ENCODE measurements around the gene TREH.
"Not testable (repeated sequence)": the region's sequence is repeated elsewhere in the genome, so short reads cannot be mapped to it uniquely, and the experiment has no call there.

Gene TREH

GRCh38 chr11:118688339-118688738, 8.9 kb upstream of the TREH start:
- H3K4me1 Mint-ChIP-seq: peaks cover 52% of the 10 kb centered on the region
- DNase-seq, ATAC-seq, H3K4me3 Mint-ChIP-seq, H3K27ac Mint-ChIP-seq, H3K9me3 Mint-ChIP-seq: not testable (repeated sequence)
- peaks cover 11% of the 10 kb centered on the region for H3K27me3 Mint-ChIP-seq

- no peak for ATAC-seq
- H3K4me3 Mint-ChIP-seq: no peak overlapping the region
- H3K9me3 Mint-ChIP-seq: no peaks in the 10 kb centered on the region
- no peak for DNase-seq
- peaks cover 7% of the 10 kb centered on the region for H3K27me3 Mint-ChIP-seq
- H3K4me1 Mint-ChIP-seq: peaks cover 48% of the 10 kb centered on the region
- no peak overlapping the region for H3K27ac Mint-ChIP-seq
These were observed 8.5 kb upstream of the TREH start for GRCh38 chr11:118687906-118688305.

- no peak for ATAC-seq
- H3K4me1 Mint-ChIP-seq: peaks cover 16% of the 10 kb centered on the region
- no peak overlapping the region for H3K27ac Mint-ChIP-seq
- H3K9me3 Mint-ChIP-seq: no peaks in the 10 kb centered on the region
- H3K4me3 Mint-ChIP-seq: no peak overlapping the region
- H3K27me3 Mint-ChIP-seq: no peaks in the 10 kb centered on the region
- no peak for DNase-seq
These were observed 4.7 kb upstream of the TREH start for GRCh38 chr11:118684187-118684586.

- H3K9me3 Mint-ChIP-seq, H3K4me1 Mint-ChIP-seq, H3K27ac Mint-ChIP-seq, ATAC-seq, DNase-seq, H3K4me3 Mint-ChIP-seq, H3K27me3 Mint-ChIP-seq: not testable (repeated sequence)
These were observed 3.5 kb upstream of the TREH start for GRCh38 chr11:118682939-118683338.

DNA sequence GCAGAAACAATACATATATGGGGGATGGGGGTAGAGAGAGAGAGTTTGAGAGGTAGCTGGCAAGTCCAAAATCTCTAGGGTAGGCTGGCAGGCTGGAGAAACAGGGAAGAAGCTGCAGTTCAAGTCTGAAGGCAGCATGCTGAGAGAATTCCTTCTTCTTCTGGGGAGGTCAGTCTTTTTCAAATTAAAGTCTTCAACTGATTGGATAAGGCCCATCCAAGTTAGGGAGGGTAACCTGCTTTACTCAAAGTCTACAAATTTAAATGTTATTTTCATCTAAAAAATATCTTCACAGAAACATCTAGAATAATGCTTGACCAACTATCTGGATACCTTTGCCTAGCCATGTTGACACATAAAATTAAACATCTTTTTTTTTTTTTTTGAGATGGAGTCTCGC, 2.9 kb upstream of the TREH start:
- ATAC-seq: no peak
- no peak for DNase-seq
- Mint-ChIP-seq H3K27me3 (no peaks in the 10 kb centered on the region), H3K4me1 (peaks cover under 1% of the 10 kb centered on the region), H3K27ac (no peak overlapping the region), H3K4me3 (no peak overlapping the region), H3K9me3 (no peaks in the 10 kb centered on the region)

DNA sequence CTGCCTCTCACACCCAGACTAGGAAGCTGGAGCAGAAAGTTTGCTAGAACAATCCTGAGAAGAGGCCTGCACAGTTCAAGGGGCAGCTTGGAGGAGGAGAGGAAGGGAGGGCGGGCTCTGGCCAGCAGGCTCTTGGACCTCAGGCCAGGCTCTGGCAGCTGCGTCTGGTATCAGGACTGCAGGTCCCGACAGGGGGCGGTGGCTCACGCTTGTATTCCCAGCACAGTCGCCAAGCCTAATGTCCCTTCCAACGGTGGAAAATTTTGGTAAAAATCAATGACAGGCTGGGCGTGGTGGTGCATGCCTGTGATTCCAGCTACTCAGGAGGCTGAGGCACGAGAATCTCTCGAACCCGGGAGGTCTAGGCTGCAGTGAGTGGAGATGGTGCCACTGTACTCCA, 542 bp downstream of the TREH start:
- H3K27ac Mint-ChIP-seq, H3K27me3 Mint-ChIP-seq, ATAC-seq, H3K4me3 Mint-ChIP-seq, H3K4me1 Mint-ChIP-seq, DNase-seq, H3K9me3 Mint-ChIP-seq: not testable (repeated sequence)

DNA sequence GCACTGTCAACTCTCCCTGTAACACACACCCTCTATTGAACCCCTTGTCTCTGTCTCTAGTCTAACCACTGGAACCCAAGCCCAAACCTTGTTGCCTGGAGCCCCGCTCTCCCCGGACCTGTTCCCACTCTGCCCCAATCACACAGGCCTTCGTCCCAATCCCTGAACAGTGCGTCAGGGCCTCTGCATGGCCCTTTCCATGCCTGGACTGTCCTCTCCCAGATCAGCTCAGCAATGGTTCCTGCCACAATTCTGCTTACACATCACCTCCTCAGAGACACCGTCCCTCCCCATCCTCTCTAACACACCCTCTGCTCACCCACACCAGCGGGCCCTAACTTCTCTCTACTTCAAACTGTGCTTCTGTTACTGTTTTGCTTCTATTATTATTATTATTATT, 1.5 kb downstream of the TREH start:
- H3K27me3 Mint-ChIP-seq: no peaks in the 10 kb centered on the region
- no peak overlapping the region for H3K4me3 Mint-ChIP-seq
- DNase-seq (no peak), ATAC-seq (no peak)
- H3K9me3 Mint-ChIP-seq: no peaks in the 10 kb centered on the region
- H3K4me1 Mint-ChIP-seq: no peaks in the 10 kb centered on the region
- H3K27ac Mint-ChIP-seq: no peak overlapping the region

DNA sequence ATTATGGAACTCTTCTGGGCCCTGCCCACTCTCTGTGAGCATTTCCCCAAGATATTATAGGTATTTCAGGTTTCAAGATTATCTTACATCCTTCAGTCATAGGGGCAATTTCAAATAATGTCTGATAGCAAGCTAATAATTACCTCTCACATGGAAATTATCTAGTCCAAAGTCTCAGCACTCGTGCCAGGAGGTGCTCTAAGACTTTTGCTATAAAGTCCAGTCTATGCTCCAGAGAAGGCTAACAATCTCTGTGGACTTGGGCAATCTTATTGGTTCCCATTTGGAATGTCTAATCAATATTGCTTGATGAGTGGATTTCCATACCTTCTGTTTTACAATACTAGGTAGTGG, 5.4 kb downstream of the TREH start:
- ATAC-seq (no peak), DNase-seq (no peak)
- H3K27me3 Mint-ChIP-seq: no peaks in the 10 kb centered on the region
- no peak overlapping the region for H3K27ac Mint-ChIP-seq
- H3K4me1 Mint-ChIP-seq: no peaks in the 10 kb centered on the region
- no peak overlapping the region for H3K4me3 Mint-ChIP-seq
- peaks cover 0 to 9% of the 10 kb centered on the region in 2 donors for H3K9me3 Mint-ChIP-seq

GRCh38 chr11:118673361-118674081, 5.9 kb downstream of the TREH start:
- Mint-ChIP-seq H3K4me1 (no peaks in the 10 kb centered on the region), H3K27me3 (no peaks in the 10 kb centered on the region), H3K9me3 (peaks cover 0 to 9% of the 10 kb centered on the region in 2 donors), H3K4me3 (no peak overlapping the region), H3K27ac (no peak overlapping the region)
- DNase-seq (no peak), ATAC-seq (no peak)

DNA sequence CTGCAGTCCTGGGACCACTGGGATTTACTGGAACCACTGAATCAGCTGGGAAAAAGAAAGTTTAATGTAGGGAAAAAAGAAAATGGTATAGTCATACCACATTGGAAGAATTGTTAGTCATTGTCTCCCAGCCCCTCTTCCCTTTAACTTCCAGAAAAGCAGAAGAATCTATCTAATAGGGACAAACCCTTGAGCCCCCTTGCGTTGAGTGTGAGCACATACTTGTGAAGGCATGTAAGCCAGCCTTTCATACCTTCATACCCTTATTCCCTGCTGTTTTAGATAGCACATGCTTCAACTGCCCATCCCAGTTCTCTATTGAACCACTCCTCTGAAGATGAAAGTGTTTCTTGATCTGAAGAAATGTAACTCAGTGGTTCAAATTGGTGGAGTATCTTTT, 6.6 kb downstream of the TREH start:
- Mint-ChIP-seq H3K27ac (no peak overlapping the region), H3K27me3 (no peaks in the 10 kb centered on the region), H3K4me3 (no peak overlapping the region), H3K4me1 (no peaks in the 10 kb centered on the region), H3K9me3 (peaks cover 0 to 9% of the 10 kb centered on the region in 2 donors)
- ATAC-seq: no peak
- no peak for DNase-seq

DNA sequence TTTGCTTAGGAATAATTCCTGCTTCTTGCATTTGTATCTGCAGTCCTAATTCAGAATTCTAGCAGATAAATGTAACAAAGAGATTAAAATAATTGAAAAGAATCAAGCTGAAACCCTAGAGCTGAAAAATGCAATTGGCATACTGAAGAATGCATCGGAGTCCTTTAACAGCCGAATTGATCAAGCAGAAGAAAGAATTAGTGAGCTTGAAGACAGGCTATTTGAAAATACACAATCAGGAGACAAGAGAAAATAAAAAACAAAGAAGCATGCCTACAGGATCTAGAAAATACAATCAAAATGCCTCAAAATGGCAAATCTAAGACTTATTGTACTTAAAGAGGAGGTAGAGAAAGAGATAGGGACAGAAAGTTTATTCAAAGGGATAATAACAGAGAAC, 8.2 kb downstream of the TREH start:
- Mint-ChIP-seq H3K9me3 (peaks cover 0 to 9% of the 10 kb centered on the region in 2 donors), H3K27ac (peak overlapping the region in 1 of 2 donors; percentile 41), H3K4me1 (no peaks in the 10 kb centered on the region), H3K27me3 (no peaks in the 10 kb centered on the region), H3K4me3 (no peak overlapping the region)
- no peak for DNase-seq
- ATAC-seq: no peak

DNA sequence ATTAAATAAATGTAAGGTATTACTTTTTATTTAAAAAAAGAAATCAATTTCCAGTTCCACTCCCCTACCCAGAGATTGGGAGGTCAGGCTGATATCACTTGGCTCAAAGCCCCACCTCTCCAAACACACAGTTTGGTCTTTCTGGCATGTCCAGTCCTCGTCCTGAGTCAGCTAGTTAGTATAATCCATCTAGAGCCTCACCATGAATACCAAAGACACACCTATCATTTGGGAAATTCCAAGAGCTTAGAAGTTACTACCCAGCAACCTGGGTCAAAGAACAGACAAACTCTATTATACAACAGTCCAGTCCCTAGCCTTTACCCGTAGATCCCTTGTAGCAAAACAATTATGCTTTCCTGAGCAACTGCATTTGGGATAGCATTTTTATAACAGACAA, 9.4 kb downstream of the TREH start:
- H3K27me3 Mint-ChIP-seq: no peaks in the 10 kb centered on the region
- peaks cover 0 to 9% of the 10 kb centered on the region in 2 donors for H3K9me3 Mint-ChIP-seq
- no peaks in the 10 kb centered on the region for H3K4me1 Mint-ChIP-seq
- DNase-seq (no peak), ATAC-seq (no peak)
- no peak overlapping the region for H3K4me3 Mint-ChIP-seq
- H3K27ac Mint-ChIP-seq: no peak overlapping the region

- Mint-ChIP-seq H3K4me3 (no peak overlapping the region), H3K9me3 (peaks cover 0 to 4% of the 10 kb centered on the region in 2 donors), H3K27me3 (no peaks in the 10 kb centered on the region), H3K27ac (no peak overlapping the region), H3K4me1 (no peaks in the 10 kb centered on the region)
- no peak for ATAC-seq
- DNase-seq: no peak
These were observed 13.1 kb downstream of the TREH start for GRCh38 chr11:118666371-118666770.

- peaks cover 12% of the 10 kb centered on the region for H3K4me1 Mint-ChIP-seq
- ATAC-seq (no peak), DNase-seq (no peak)
- H3K9me3 Mint-ChIP-seq: no peaks in the 10 kb centered on the region
- no peak overlapping the region for H3K27ac Mint-ChIP-seq
- H3K27me3 Mint-ChIP-seq: no peaks in the 10 kb centered on the region
- H3K4me3 Mint-ChIP-seq: no peak overlapping the region
These were observed 15.5 kb downstream of the TREH start for GRCh38 chr11:118663902-118664301.

GRCh38 chr11:118663381-118663780, 16.1 kb downstream of the TREH start:
- no peaks in the 10 kb centered on the region for H3K27me3 Mint-ChIP-seq

GRCh38 chr11:118662401-118663271, 16.8 kb downstream of the TREH start:
- ATAC-seq: no peak
- Mint-ChIP-seq H3K4me1 (peaks cover 14% of the 10 kb centered on the region), H3K27me3 (no peaks in the 10 kb centered on the region), H3K4me3 (no peak overlapping the region), H3K9me3 (no peaks in the 10 kb centered on the region), H3K27ac (no peak overlapping the region)
- DNase-seq: no peak

More at GRCh38 chr11:118663381-118663780, 16.1 kb downstream of the TREH start:
- no peaks in the 10 kb centered on the region for H3K9me3 Mint-ChIP-seq
- H3K4me1 Mint-ChIP-seq: peaks cover 14% of the 10 kb centered on the region
- ATAC-seq: no peak
- H3K27ac Mint-ChIP-seq: no peak overlapping the region
- H3K4me3 Mint-ChIP-seq: no peak overlapping the region
- no peak for DNase-seq

All from stimulated activated naive CD8-positive, alpha-beta T cell treated with anti-CD3 and anti-CD28 coated beads, Interleukin-15, amount 100 ng/mL, for 72 hours (primary cell).